K562 (cell line): ENCODE results near the gene SCAP. TPM values are rescaled to one million over a fixed set of nuclear protein-coding genes. Genes with fewer than 3 reads are reported as not detected.
A peak's percentile ranks its signal among the peaks of the same experiment; 100 is the strongest.

ENCODE experiments used
- ATAC-seq: fragments of 200-7000 bp; cut with Tn5 transposase; 3 replicates; pipeline ENCODE4 v1.9.1; 2020; ENCODE audit warnings: moderate library complexity
- BruUV-seq: library from RNA; stranded (reverse); fragments of 400-500 nt; replicated peaks from 2 replicates; lab custom pipeline; 2021; lab: Mats Ljungman, UMichigan
- CTCF ChIA-PET: fragments of 300-600 bp; formaldehyde crosslinking; extraction: SDS; loops from one replicate; lab custom pipeline; 2021; ENCODE audit warnings: low intra/inter-chr PET ratio; lab: Yijun Ruan, JAX
- POLR2A ChIA-PET: fragments of 300-600, 350-650 bp; sonication (Branson Sonifier 250); formaldehyde crosslinking; extraction: SDS; loops from one replicate; lab custom pipeline; 2021; ENCODE audit warnings: antibody characterized with exemption, inconsistent platforms; lab: Yijun Ruan, JAX
- DNase-seq, 4 experiments: peaks; one replicate each; pipeline versions ENCODE4 v3.0.0 to v3.0.0-alpha.2; 2011 to 2018; ENCODE audit warnings: low spot score in 3 of 4, mixed read lengths in 3 of 4; ENCODE audit errors: extremely low read depth in 1 of 4
- FAIRE-seq: peaks from 2 replicates; lab custom pipeline; 2011; peaks lifted over from hg19 to GRCh38; lab: Jason Lieb, UNC
- H2AFZ ChIP-seq: 2 replicates; pipeline ENCODE4 v1.6.0; 2011; ENCODE audit warnings: low read depth, low read length, control low read depth, inconsistent platforms
- H3K27ac ChIP-seq: fragments of 200-600 bp; 3 replicates; pipeline ENCODE4 v1.8.0; 2011; ENCODE audit warnings: low read depth, mild to moderate bottlenecking, control low read depth, inconsistent platforms, low read length, moderate library complexity, mixed read lengths; ENCODE audit errors: extremely low read depth
- H3K27me3 ChIP-seq, 2 experiments: fragments of 300-600 bp in 1 of 2; 2 replicates in 1 of 2; 3 replicates in 1 of 2; pipeline versions ENCODE4 v1.6.0 to v1.8.0; 2011; ENCODE audit warnings: inconsistent platforms in 2 of 2, low read length in 2 of 2, mild to moderate bottlenecking in 1 of 2, mixed read lengths in 1 of 2, moderate library complexity in 1 of 2; ENCODE audit not compliant: control insufficient read depth in 2 of 2, insufficient read depth in 2 of 2
- H3K36me3 ChIP-seq: fragments of 300-600 bp; 3 replicates; pipeline ENCODE4 v1.8.0; 2011; ENCODE audit warnings: mild to moderate bottlenecking, low read length, inconsistent platforms; ENCODE audit not compliant: control insufficient read depth, insufficient read depth
- H3K4me1 ChIP-seq, 2 experiments: fragments of 200-600 bp in 1 of 2; replicated peaks in 1 of 2; 2 replicates in 1 of 2; 3 replicates in 1 of 2; pipeline versions ENCODE4 v1.5.1 to v1.8.0; 2011; ENCODE audit warnings: inconsistent platforms in 2 of 2, low read length in 2 of 2, mild to moderate bottlenecking in 1 of 2, mixed read lengths in 1 of 2, moderate library complexity in 1 of 2; ENCODE audit not compliant: control insufficient read depth in 2 of 2, insufficient read depth in 2 of 2
- H3K4me2 ChIP-seq: 2 replicates; pipeline ENCODE4 v1.6.1; 2011; ENCODE audit warnings: low read length, control low read depth, inconsistent platforms, mixed read lengths; ENCODE audit not compliant: insufficient read depth
- H3K4me3 ChIP-seq: fragments of 200-600 bp; sonication (generic), shearing (Covaris generic); 2 replicates; pipeline ENCODE4 v1.5.1; 2016; ENCODE audit warnings: control low read depth, inconsistent platforms
- H3K79me2 ChIP-seq: fragments of 200-600 bp; 3 replicates; pipeline ENCODE4 v1.8.0; 2011; ENCODE audit warnings: low read length, inconsistent platforms; ENCODE audit not compliant: control insufficient read depth, insufficient read depth
- H3K9ac ChIP-seq, 2 experiments: 2 replicates each; pipeline versions ENCODE4 v1.6.0 to v1.6.1; 2011; ENCODE audit warnings: low read depth in 2 of 2, low read length in 2 of 2, control low read depth in 1 of 2, inconsistent platforms in 1 of 2, mild to moderate bottlenecking in 1 of 2, mixed read lengths in 1 of 2; ENCODE audit not compliant: insufficient read depth in 1 of 2
- H3K9me1 ChIP-seq: one replicate; pipeline ENCODE4 v1.6.0; 2011; ENCODE audit warnings: inconsistent platforms, mild to moderate bottlenecking, low read length, moderate library complexity; ENCODE audit not compliant: control insufficient read depth, insufficient read depth
- H3K9me3 ChIP-seq: replicated peaks from 2 replicates; pipeline ENCODE4 v1.5.1; 2011; ENCODE audit warnings: low read depth, low read length, inconsistent platforms; ENCODE audit not compliant: control insufficient read depth, insufficient read depth
- H4K20me1 ChIP-seq: replicated peaks from 2 replicates; pipeline ENCODE4 v1.6.1; 2011; ENCODE audit warnings: low read length, inconsistent platforms, mixed read lengths; ENCODE audit not compliant: control insufficient read depth, insufficient read depth
- BCL6 ChIP-seq: fragments of 250-450 bp; sonication (Bioruptor Pico); IDR thresholded peaks from 2 replicates; pipeline ENCODE4 v1.4.0; 2020
- FOXK2 ChIP-seq, 2 experiments: fragments of 450-650 bp; IDR thresholded peaks in 1 of 2; conservative IDR thresholded peaks in 1 of 2; 2 replicates each; pipeline ENCODE4 v1.6.1; 2016; ENCODE audit warnings: low read depth in 2 of 2, mild to moderate bottlenecking in 1 of 2
- FOXO4 ChIP-seq: fragments of 450-650 bp; formaldehyde crosslinking; IDR thresholded peaks from 2 replicates; pipeline ENCODE4 v1.4.0; 2020; ENCODE audit warnings: mild to moderate bottlenecking, moderate library complexity
- GABPA ChIP-seq: fragments of 200-800 bp; sonication (Bioruptor generic); conservative IDR thresholded peaks from 2 replicates; pipeline ENCODE4 v1.6.1; 2016; ENCODE audit warnings: low read depth, missing genetic modification characterization, missing compliant biosample characterization
- HLTF ChIP-seq: fragments of 450-650 bp; IDR thresholded peaks from 2 replicates; pipeline ENCODE4 v1.6.1; 2016
- HMGXB4 ChIP-seq: sonication (generic); formaldehyde crosslinking; IDR thresholded peaks from 2 replicates; pipeline ENCODE4 v1.8.1; 2023; ENCODE audit warnings: mild to moderate bottlenecking, missing genetic modification reagents
- HNRNPUL1 ChIP-seq: fragments of 200-400 bp; formaldehyde crosslinking; IDR thresholded peaks from 2 replicates; pipeline ENCODE4 v1.6.1; 2017; ENCODE audit warnings: low read length
- ILK ChIP-seq: fragments of 450-650 bp; IDR thresholded peaks from 2 replicates; pipeline ENCODE4 v1.6.1; 2016; ENCODE audit warnings: missing genetic modification characterization, low read depth, mild to moderate bottlenecking, missing compliant biosample characterization, moderate library complexity, borderline replicate concordance
- KHSRP ChIP-seq: fragments of 450-650 bp; IDR thresholded peaks from 2 replicates; pipeline ENCODE4 v1.6.1; 2017
- SETDB1 ChIP-seq: IDR thresholded peaks from one replicate; pipeline ENCODE4 v1.6.1; 2012; ENCODE audit warnings: low read length, control low read depth, inconsistent platforms
- TAF9B ChIP-seq: fragments of 450-650 bp; IDR thresholded peaks from 2 replicates; pipeline ENCODE4 v1.6.1; 2018; ENCODE audit warnings: mild to moderate bottlenecking; ENCODE audit not compliant: partially characterized antibody
- THAP7 ChIP-seq: fragments of 250-450 bp; sonication (Bioruptor Pico); IDR thresholded peaks from 2 replicates; pipeline ENCODE4 v1.5.0; 2021
- ZBTB33 ChIP-seq: sonication (generic); formaldehyde crosslinking; IDR thresholded peaks from 2 replicates; pipeline ENCODE4 v1.8.1; 2023; ENCODE audit warnings: mild to moderate bottlenecking, missing genetic modification reagents
- ZNF197 ChIP-seq: fragments of 200-800 bp; sonication (Bioruptor generic); IDR thresholded peaks from 2 replicates; pipeline ENCODE4 v1.6.1; 2016; ENCODE audit warnings: low read depth, missing genetic modification characterization, missing compliant biosample characterization
- ZNF263 ChIP-seq: sonication (generic); formaldehyde crosslinking; IDR thresholded peaks from 2 replicates; pipeline ENCODE4 v1.8.0; 2022; ENCODE audit warnings: mild to moderate bottlenecking, missing genetic modification reagents, borderline replicate concordance
- ZNF445 ChIP-seq: fragments of 250-450 bp; sonication (Bioruptor Pico); IDR thresholded peaks from 2 replicates; pipeline ENCODE4 v1.4.0; 2020; ENCODE audit warnings: low read depth, mild to moderate bottlenecking, moderate library complexity
- WGBS: fragments of 100-300 bp; shearing (Covaris generic); methylation state at CpG from one replicate; pipeline ENCODE4 v1.1.6; 2016; ENCODE audit warnings: low coverage, mixed read lengths; ENCODE audit not compliant: insufficient coverage; ENCODE audit errors: missing lambda C conversion rate; 5-methylcytosine and 5-hydroxymethylcytosine counted together
- in situ Hi-C: fragments of 300-500 bp; cut with MboI; formaldehyde crosslinking; loops from 4 replicates; pipeline ENCODE4 v1.15.0; 2018; ENCODE audit warnings: inconsistent platforms, mixed read lengths
- intact Hi-C: fragments of 100-400 bp; cut with micrococcal nuclease; formaldehyde crosslinking; loops from 2 replicates; pipeline ENCODE4 v1.14.2; 2022
- polyA plus RNA-seq, 8 experiments: library from polyadenylated mRNA; depleted of rRNA in 4 of 8; stranded (reverse) in 5 of 8; unstranded in 3 of 8; fragments of >200 nt; fragmentation: Nextera tagmentation in 2 of 8; fragmentation: Illumina TruSeq in 1 of 8; extraction: Ambion mirVana in 2 of 8; extraction: Trizol in 1 of 8; gene quantifications; 2 replicates each; pipeline versions ENCODE4 v1.2.1 to v1.2.3, GENCODE V29; 2011 to 2014; ENCODE audit warnings: inconsistent platforms in 1 of 8, missing spikeins in 1 of 8
- total RNA-seq, 7 experiments: library from RNA; depleted of rRNA in 6 of 7; stranded (reverse); fragments of >200 nt in 6 of 7; fragmentation: Illumina TruSeq in 2 of 7; extraction: Trizol in 2 of 7; gene quantifications; 2 replicates each; pipeline versions ENCODE4 v1.2.1 to v1.2.3, GENCODE V29; 2011 to 2021; ENCODE audit warnings: low replicate concordance in 1 of 7

SCAP gene
- total and polyA plus RNA-seq, 9 of the 15 experiments (the other 6 are each of a cell fraction or from before 2014, with no cell fraction given), result 2.6 to 104 (median 37.8) TPM

- Histone ChIP-seq H3K9me1 (peaks cover 7% of the 10 kb centered on the region), H3K79me2 (peaks cover 8% of the 10 kb centered on the region; the same call in 1 of the 3 replicates), H3K9ac (no peak overlapping the region), H3K4me2 (no peak overlapping the region), H3K27me3 (no peaks in the 10 kb centered on the region), H3K4me3 (no peak overlapping the region), H3K27ac (no peak overlapping the region), H2AFZ (no peak overlapping the region), H3K9me3 (no peaks in the 10 kb centered on the region), H3K36me3 (peaks cover 94% of the 10 kb centered on the region; the same call in 2 of the 3 replicates), H3K4me1 (peaks cover 24 to 66% of the 10 kb centered on the region in 2 experiments), H4K20me1 (peaks cover 9% of the 10 kb centered on the region; the same call in 1 of the 2 replicates)
- no peak for FAIRE-seq
- WGBS, result 93% methylated on average over 21 of the region's 26 CpGs
- intact Hi-C loops, result no loop called here
- no TSS peak for BruUV-seq
- DNase-seq, result no peak
- in situ Hi-C loops, result no loop called here
- ChIA-PET CTCF (no interaction called here), POLR2A (interaction anchor here (0.6 to 1.4 kb wide), 8 partner anchors 12 to 487 kb away, joined by 3 to 7 read pairs (median 3); partner anchors contain the start of gene PTPN23)
- no peak for ATAC-seq
- TF ChIP-seq ZNF445 (CRISPR knock-in tag), result no peak
- TF ChIP-seq GABPA (tag), result no peak
- TF ChIP-seq ZNF197 (CRISPR knock-in tag), result no peak
- TF ChIP-seq KHSRP, result no peak
- peak; percentile 43; the same call in 1 of the 2 replicates for TF ChIP-seq ZBTB33 (CRISPR knock-in tag)
- TF ChIP-seq BCL6, result no peak
- no peak for TF ChIP-seq FOXO4 (CRISPR knock-in tag)
- TF ChIP-seq HNRNPUL1, result no peak
- TF ChIP-seq FOXK2 (conservative IDR thresholded peaks at IDR 0.05 in 1 of 2, IDR thresholded peaks at IDR 0.05 in 1 of 2; ENCODE audit: low read depth in 2 of 2), result no peak
- TF ChIP-seq SETDB1, result no peak
- no peak for TF ChIP-seq TAF9B
- TF ChIP-seq THAP7, result no peak
- TF ChIP-seq HLTF, result no peak
- TF ChIP-seq ZNF263 (CRISPR knock-in tag), result no peak
- no peak for TF ChIP-seq ILK (tag)
- no peak for TF ChIP-seq HMGXB4
These were observed 65.9 kb downstream of the SCAP start for GRCh38 chr3:47409688-47410416.
